RWPE2 (cell line): ENCODE measurements around the gene CYBRD1.

Source experiments
- ATAC-seq: fragments of 200-7000 bp; cut with Tn5 transposase; 3 replicates; pipeline ENCODE4 v1.9.1; 2021; ENCODE audit warnings: low read depth
- DNase-seq: peaks from one replicate; pipeline ENCODE4 v3.0.0-alpha.2; 2020; ENCODE audit warnings: low spot score
- H3K27ac ChIP-seq: fragments of 450-650 bp; 2 replicates; pipeline ENCODE4 v1.5.1; 2017; ENCODE audit warnings: mild to moderate bottlenecking; ENCODE audit not compliant: poor library complexity, severe bottlenecking
- H3K27me3 ChIP-seq: fragments of 250-450 bp; sonication (Bioruptor Pico); 2 replicates; pipeline ENCODE4 v1.5.1; 2021; ENCODE audit warnings: mild to moderate bottlenecking, moderate library complexity; ENCODE audit not compliant: insufficient read depth, poor library complexity, severe bottlenecking
- H3K36me3 ChIP-seq: fragments of 250-450 bp; sonication (Bioruptor Pico); 2 replicates; pipeline ENCODE4 v1.5.1; 2020; ENCODE audit warnings: low read depth, mild to moderate bottlenecking, moderate library complexity
- H3K4me1 ChIP-seq: fragments of 250-450 bp; sonication (Bioruptor Pico); 2 replicates; pipeline ENCODE4 v1.5.1; 2021; ENCODE audit warnings: mild to moderate bottlenecking, moderate library complexity; ENCODE audit not compliant: insufficient read depth, poor library complexity, severe bottlenecking
- H3K4me3 ChIP-seq: fragments of 250-450 bp; sonication (Bioruptor Pico); 2 replicates; pipeline ENCODE4 v1.5.1; 2021; ENCODE audit warnings: mild to moderate bottlenecking, moderate library complexity; ENCODE audit not compliant: severe bottlenecking
- H3K9me3 ChIP-seq: fragments of 250-450 bp; sonication (Bioruptor Pico); 2 replicates; pipeline ENCODE4 v1.5.1; 2021; ENCODE audit warnings: mild to moderate bottlenecking, moderate library complexity; ENCODE audit not compliant: severe bottlenecking
- TF ChIP-seq, protein P1 (sequence below): fragments of 450-650 bp; IDR thresholded peaks from one replicate; pipeline ENCODE4 v1.5.1; 2017; ENCODE audit warnings: mild to moderate bottlenecking, moderate library complexity; ENCODE audit not compliant: poor library complexity, severe bottlenecking

CYBRD1 gene

DNA sequence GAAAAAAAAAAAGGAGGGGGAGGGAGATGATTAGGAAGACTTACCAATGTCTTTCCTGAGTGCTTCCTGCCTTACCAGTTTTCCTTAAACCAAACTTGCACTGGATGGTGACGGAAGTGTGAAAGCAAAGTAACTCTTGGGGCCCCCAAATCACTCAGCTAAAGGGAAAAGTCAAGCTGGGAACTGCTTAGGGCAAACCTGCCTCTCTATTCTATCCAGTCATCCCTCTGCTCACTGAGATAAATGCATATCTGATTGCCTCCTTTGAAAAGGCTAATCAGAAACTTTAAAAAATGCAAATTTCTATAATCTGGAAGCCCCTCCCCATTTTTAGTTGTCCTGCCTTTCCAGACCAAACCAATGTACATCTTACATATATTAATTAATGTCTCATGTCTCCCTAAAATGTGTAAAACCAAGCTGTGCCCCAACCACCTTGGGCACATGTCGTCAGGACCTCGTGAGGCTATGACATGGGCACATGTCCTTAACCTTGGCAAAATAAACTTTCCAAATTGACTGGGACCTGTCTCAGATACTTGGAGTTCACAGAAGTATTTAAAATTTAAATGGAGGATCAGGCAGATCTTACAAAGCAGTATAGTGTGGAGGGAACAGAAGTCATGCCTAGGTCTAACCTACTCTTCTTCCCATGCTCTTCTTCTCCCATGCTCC lies 7.2 kb upstream of the CYBRD1 start:
- TF ChIP-seq, protein P1, sequence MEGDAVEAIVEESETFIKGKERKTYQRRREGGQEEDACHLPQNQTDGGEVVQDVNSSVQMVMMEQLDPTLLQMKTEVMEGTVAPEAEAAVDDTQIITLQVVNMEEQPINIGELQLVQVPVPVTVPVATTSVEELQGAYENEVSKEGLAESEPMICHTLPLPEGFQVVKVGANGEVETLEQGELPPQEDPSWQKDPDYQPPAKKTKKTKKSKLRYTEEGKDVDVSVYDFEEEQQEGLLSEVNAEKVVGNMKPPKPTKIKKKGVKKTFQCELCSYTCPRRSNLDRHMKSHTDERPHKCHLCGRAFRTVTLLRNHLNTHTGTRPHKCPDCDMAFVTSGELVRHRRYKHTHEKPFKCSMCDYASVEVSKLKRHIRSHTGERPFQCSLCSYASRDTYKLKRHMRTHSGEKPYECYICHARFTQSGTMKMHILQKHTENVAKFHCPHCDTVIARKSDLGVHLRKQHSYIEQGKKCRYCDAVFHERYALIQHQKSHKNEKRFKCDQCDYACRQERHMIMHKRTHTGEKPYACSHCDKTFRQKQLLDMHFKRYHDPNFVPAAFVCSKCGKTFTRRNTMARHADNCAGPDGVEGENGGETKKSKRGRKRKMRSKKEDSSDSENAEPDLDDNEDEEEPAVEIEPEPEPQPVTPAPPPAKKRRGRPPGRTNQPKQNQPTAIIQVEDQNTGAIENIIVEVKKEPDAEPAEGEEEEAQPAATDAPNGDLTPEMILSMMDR, result no peak
- no peak for ATAC-seq
- H3K9me3 ChIP-seq, result no peaks in the 10 kb centered on the region

DNA sequence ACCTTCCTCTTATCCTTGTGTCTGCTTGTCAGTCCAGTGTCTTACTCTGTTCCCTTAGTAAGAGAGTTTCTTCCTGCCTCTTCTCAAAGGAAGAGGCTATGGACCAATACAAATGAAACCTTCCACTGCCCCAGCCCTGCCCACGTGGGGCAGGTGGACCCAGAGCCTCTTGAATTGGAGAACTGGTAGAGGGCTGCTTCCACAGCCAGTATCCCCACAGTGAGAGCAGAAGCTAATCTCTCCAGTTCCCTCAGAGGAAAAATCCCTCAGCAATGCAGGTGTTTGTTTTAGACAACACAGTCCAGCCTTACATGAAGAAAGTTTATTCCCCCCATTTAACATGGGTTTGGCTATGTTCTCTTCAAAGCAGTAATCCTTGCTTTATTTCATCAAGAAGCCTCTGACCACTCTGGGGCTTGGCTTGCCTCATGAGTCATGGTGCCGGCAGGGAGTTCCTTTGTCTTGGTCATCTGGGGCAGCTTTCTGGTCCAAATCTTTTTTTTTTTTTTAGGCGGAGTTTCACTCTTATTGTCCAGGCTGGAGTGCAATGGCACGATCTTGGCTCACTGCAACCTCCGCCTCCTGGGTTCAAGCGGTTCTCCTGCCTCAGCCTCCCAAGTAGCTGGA lies 6.5 kb upstream of the CYBRD1 start:
- Histone ChIP-seq H3K4me3 (no peak overlapping the region), H3K9me3 (no peaks in the 10 kb centered on the region), H3K36me3 (no peaks in the 10 kb centered on the region), H3K27me3 (no peaks in the 10 kb centered on the region), H3K4me1 (peaks cover 8% of the 10 kb centered on the region), H3K27ac (no peak overlapping the region)
- peak; percentile 76 for ATAC-seq
- no peak for DNase-seq
- TF ChIP-seq, protein P1, result no peak

More for the DNA sequence above, 7.2 kb upstream of the CYBRD1 start:
- no peak overlapping the region for H3K4me3 ChIP-seq
- no peak for DNase-seq
- H3K4me1 ChIP-seq, result peaks cover 8% of the 10 kb centered on the region
- no peak overlapping the region for H3K27ac ChIP-seq
- no peaks in the 10 kb centered on the region for H3K27me3 ChIP-seq
- no peaks in the 10 kb centered on the region for H3K36me3 ChIP-seq

DNA sequence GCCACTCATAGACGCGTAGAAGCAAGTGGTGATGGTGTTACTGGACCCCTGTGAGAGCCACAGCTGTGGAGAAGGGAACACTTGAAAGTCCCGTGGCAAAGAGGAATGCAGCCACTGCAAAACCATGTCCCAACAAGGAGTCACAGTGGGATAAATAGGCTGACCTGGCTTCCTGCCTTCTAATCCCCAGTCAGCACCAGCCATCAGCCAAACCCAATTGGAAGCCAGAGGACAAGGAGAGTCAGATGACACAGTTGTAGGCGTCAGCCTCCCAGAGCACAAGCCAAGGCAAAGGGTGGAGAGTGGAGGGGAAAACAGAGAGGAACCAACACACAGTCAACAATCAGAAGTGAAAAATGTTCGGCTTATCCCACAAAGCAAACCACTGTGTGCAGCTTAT lies 5.5 kb upstream of the CYBRD1 start:
- Histone ChIP-seq H3K27me3 (no peaks in the 10 kb centered on the region), H3K4me1 (peaks cover 8% of the 10 kb centered on the region)
- TF ChIP-seq, protein P1, result no peak

DNA sequence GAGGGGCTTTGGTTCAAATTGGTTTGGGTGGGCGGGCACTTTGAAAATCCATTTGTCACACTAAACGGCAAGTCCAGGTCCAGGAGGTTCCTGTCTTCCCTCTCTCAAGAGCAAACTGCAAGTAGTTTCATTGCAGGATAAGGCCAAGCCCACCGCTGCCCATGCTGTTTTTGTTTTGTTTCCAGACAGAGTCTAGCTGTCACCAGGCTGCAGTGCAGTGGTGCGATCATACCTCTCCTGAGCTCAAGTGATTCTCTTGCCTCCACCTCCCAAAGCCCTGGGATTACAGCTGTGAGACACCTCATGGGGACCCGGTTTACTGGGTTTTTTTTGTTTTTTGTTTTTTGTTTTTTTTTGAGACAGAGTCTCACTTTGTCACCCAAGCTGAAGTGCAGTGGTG lies 1.8 kb upstream of the CYBRD1 start:
- H3K36me3 ChIP-seq, result no peaks in the 10 kb centered on the region
- DNase-seq (no peak), ATAC-seq (no peak)
- TF ChIP-seq, protein P1, result no peak
- peaks cover 16% of the 10 kb centered on the region for H3K4me1 ChIP-seq
- no peak overlapping the region for H3K27ac ChIP-seq
- H3K4me3 ChIP-seq, result no peak overlapping the region
- no peaks in the 10 kb centered on the region for H3K27me3 ChIP-seq
- H3K9me3 ChIP-seq, result no peaks in the 10 kb centered on the region

More for the DNA sequence above, 5.5 kb upstream of the CYBRD1 start:
- no peak overlapping the region for H3K4me3 ChIP-seq
- H3K9me3 ChIP-seq, result no peaks in the 10 kb centered on the region
- DNase-seq (no peak), ATAC-seq (no peak)
- no peaks in the 10 kb centered on the region for H3K36me3 ChIP-seq
- no peak overlapping the region for H3K27ac ChIP-seq
